Duodenal mucosa (tissue), 2 donors: ENCODE data around the gene TNS1.

Experiments
- H3K27ac ChIP-seq: one replicate; pipeline ENCODE4 v1.7.0; 2013; ENCODE audit warnings: low read depth, low read length
- H3K27me3 ChIP-seq, 2 donors: one replicate each; pipeline ENCODE4 v1.7.0; 2013; ENCODE audit warnings: low read length in 2 of 2, control low read depth in 1 of 2; ENCODE audit not compliant: insufficient read depth in 2 of 2, control insufficient read depth in 1 of 2
- H3K36me3 ChIP-seq, 2 donors: one replicate each; pipeline ENCODE4 v1.7.0; 2013; ENCODE audit warnings: low read length in 2 of 2, control low read depth in 1 of 2; ENCODE audit not compliant: insufficient read depth in 2 of 2, control insufficient read depth in 1 of 2
- H3K4me1 ChIP-seq, 2 donors: one replicate each; pipeline ENCODE4 v1.7.0; 2013; ENCODE audit warnings: low read length in 2 of 2, control low read depth in 1 of 2; ENCODE audit not compliant: insufficient read depth in 2 of 2, control insufficient read depth in 1 of 2
- H3K4me3 ChIP-seq, 2 donors: one replicate each; pipeline ENCODE4 v1.7.0; 2013; ENCODE audit warnings: low read length in 2 of 2, low read depth in 1 of 2
- H3K9ac ChIP-seq, 2 donors: one replicate each; pipeline ENCODE4 v1.7.0; 2013; ENCODE audit warnings: low read length in 2 of 2, low read depth in 1 of 2
- H3K9me3 ChIP-seq, 2 donors: one replicate each; pipeline ENCODE4 v1.7.0; 2013; ENCODE audit warnings: low read length in 2 of 2, control low read depth in 1 of 2; ENCODE audit not compliant: control insufficient read depth in 1 of 2

TNS1 gene

GRCh38 chr2:217766356-217766755, 236.4 kb downstream of the TNS1 start:
- H3K9me3 ChIP-seq = peaks cover 9 to 13% of the 10 kb centered on the region in 2 donors
- H3K27me3 ChIP-seq = no peaks in the 10 kb centered on the region
- H3K9ac ChIP-seq = no peak overlapping the region
- no peaks in the 10 kb centered on the region for H3K4me1 ChIP-seq
- H3K36me3 ChIP-seq = no peaks in the 10 kb centered on the region
- H3K4me3 ChIP-seq = no peak overlapping the region
- H3K27ac ChIP-seq = no peak overlapping the region

GRCh38 chr2:217761645-217762277, 241.0 kb downstream of the TNS1 start:
- Histone ChIP-seq H3K27me3 (no peaks in the 10 kb centered on the region), H3K9ac (no peak overlapping the region), H3K9me3 (peaks cover 13 to 14% of the 10 kb centered on the region in 2 donors), H3K27ac (no peak overlapping the region), H3K36me3 (no peaks in the 10 kb centered on the region), H3K4me1 (no peaks in the 10 kb centered on the region), H3K4me3 (no peak overlapping the region)

- Histone ChIP-seq H3K27me3 (peaks cover 0 to 4% of the 10 kb centered on the region in 2 donors), H3K9me3 (peaks cover 13 to 14% of the 10 kb centered on the region in 2 donors), H3K4me3 (no peak overlapping the region), H3K36me3 (no peaks in the 10 kb centered on the region), H3K9ac (no peak overlapping the region), H3K27ac (no peak overlapping the region), H3K4me1 (no peaks in the 10 kb centered on the region)
Observed at GRCh38 chr2:217759991-217760390, 242.8 kb downstream of the TNS1 start.

- Histone ChIP-seq H3K9me3 (peaks cover 6 to 9% of the 10 kb centered on the region in 2 donors), H3K27me3 (peaks cover 0 to 4% of the 10 kb centered on the region in 2 donors), H3K9ac (no peak overlapping the region), H3K36me3 (no peaks in the 10 kb centered on the region), H3K4me3 (no peak overlapping the region), H3K4me1 (no peaks in the 10 kb centered on the region), H3K27ac (no peak overlapping the region)
Observed at GRCh38 chr2:217757108-217757463, 245.7 kb downstream of the TNS1 start.

- Histone ChIP-seq H3K9ac (no peak overlapping the region), H3K27ac (no peak overlapping the region)
Observed at GRCh38 chr2:217756375-217757107, 246.3 kb downstream of the TNS1 start.

GRCh38 chr2:217755027-217755745, 247.6 kb downstream of the TNS1 start:
- Histone ChIP-seq H3K36me3 (no peaks in the 10 kb centered on the region), H3K9me3 (no peaks in the 10 kb centered on the region), H3K4me1 (no peaks in the 10 kb centered on the region), H3K4me3 (no peak overlapping the region), H3K27me3 (peaks cover 0 to 4% of the 10 kb centered on the region in 2 donors), H3K9ac (no peak overlapping the region), H3K27ac (no peak overlapping the region)

More at GRCh38 chr2:217756375-217757107, 246.3 kb downstream of the TNS1 start:
- peak overlapping the region; percentile 29 to 40 for H3K4me3 ChIP-seq
- no peaks in the 10 kb centered on the region for H3K4me1 ChIP-seq
- peaks cover 1 to 5% of the 10 kb centered on the region in 2 donors for H3K9me3 ChIP-seq
- no peaks in the 10 kb centered on the region for H3K36me3 ChIP-seq
- peaks cover 0 to 4% of the 10 kb centered on the region in 2 donors for H3K27me3 ChIP-seq

GRCh38 chr2:217753460-217754200, 249.2 kb downstream of the TNS1 start:
- Histone ChIP-seq H3K36me3 (no peaks in the 10 kb centered on the region), H3K27me3 (peaks cover 0 to 4% of the 10 kb centered on the region in 2 donors), H3K9me3 (no peaks in the 10 kb centered on the region), H3K27ac (no peak overlapping the region), H3K4me3 (no peak overlapping the region), H3K4me1 (no peaks in the 10 kb centered on the region), H3K9ac (no peak overlapping the region)

GRCh38 chr2:217752714-217753459, 249.9 kb downstream of the TNS1 start:
- no peaks in the 10 kb centered on the region for H3K9me3 ChIP-seq
- no peak overlapping the region for H3K9ac ChIP-seq
- H3K36me3 ChIP-seq = no peaks in the 10 kb centered on the region
- H3K4me1 ChIP-seq = no peaks in the 10 kb centered on the region
- H3K27me3 ChIP-seq = peaks cover 0 to 4% of the 10 kb centered on the region in 2 donors
- no peak overlapping the region for H3K4me3 ChIP-seq
- H3K27ac ChIP-seq = no peak overlapping the region

- H3K27me3 ChIP-seq = peaks cover 0 to 4% of the 10 kb centered on the region in 2 donors
- H3K36me3 ChIP-seq = no peaks in the 10 kb centered on the region
- no peaks in the 10 kb centered on the region for H3K9me3 ChIP-seq
- no peak overlapping the region for H3K9ac ChIP-seq
- no peak overlapping the region for H3K4me3 ChIP-seq
- H3K4me1 ChIP-seq = no peaks in the 10 kb centered on the region
- H3K27ac ChIP-seq = no peak overlapping the region
Observed at GRCh38 chr2:217751952-217752351, 250.8 kb downstream of the TNS1 start.
